Measurements from ENCODE around the gene PRDM12.

Gene PRDM12

GRCh38 chr9:130692321-130692720 lies 27.9 kb downstream of the PRDM12 start:
- DNase-seq: peak in 1 of 5 experiments; percentile 23

GRCh38 chr9:130693101-130693425 lies 28.7 kb downstream of the PRDM12 start:
- no peak for DNase-seq

- DNase-seq: peak; percentile 84 to 99 (median 98)
Observed at GRCh38 chr9:130693426-130694191, 29.2 kb downstream of the PRDM12 start, which contains the start of gene EXOSC2. Gene EXOSC2, plus strand, starts transcription at chr9:130693780. Its CDS starts 12 bp downstream, at chr9:130693792.

- peak in 1 of 5 experiments; percentile 54 for DNase-seq
Observed at GRCh38 chr9:130694205-130694604, 29.8 kb downstream of the PRDM12 start.

GRCh38 chr9:130696139-130696650 lies 31.8 kb downstream of the PRDM12 start:
- no peak for DNase-seq

GRCh38 chr9:130696996-130697395 lies 32.6 kb downstream of the PRDM12 start:
- no peak for DNase-seq

- no peak for DNase-seq
Observed at GRCh38 chr9:130698514-130698913, 34.1 kb downstream of the PRDM12 start.

GRCh38 chr9:130699047-130699446 lies 34.7 kb downstream of the PRDM12 start:
- no peak for DNase-seq

GRCh38 chr9:130701059-130702022 lies 36.9 kb downstream of the PRDM12 start:
- peak; percentile 38 to 59 (median 57) for DNase-seq

- no peak for DNase-seq
Observed at GRCh38 chr9:130703501-130703900, 39.1 kb downstream of the PRDM12 start.

GRCh38 chr9:130707225-130707976 lies 43.0 kb downstream of the PRDM12 start:
- DNase-seq: peak; percentile 42 to 70 (median 54)

- DNase-seq: no peak
Observed at GRCh38 chr9:130710822-130711352, 46.5 kb downstream of the PRDM12 start.

GRCh38 chr9:130711469-130711868 lies 47.1 kb downstream of the PRDM12 start:
- DNase-seq: no peak

GRCh38 chr9:130712564-130713285 lies 48.3 kb downstream of the PRDM12 start:
- DNase-seq: peak; percentile 84 to 98 (median 93)

- DNase-seq: peak in 2 of 5 experiments; percentile 7 to 33
Observed at GRCh38 chr9:130713286-130713960, 49.0 kb downstream of the PRDM12 start.

- DNase-seq: no peak
Observed at GRCh38 chr9:130714586-130715110, 50.3 kb downstream of the PRDM12 start.

GRCh38 chr9:130715270-130715669 lies 50.9 kb downstream of the PRDM12 start:
- no peak for DNase-seq

GRCh38 chr9:130718562-130718961 lies 54.2 kb downstream of the PRDM12 start:
- DNase-seq: no peak

- no peak for DNase-seq
Observed at GRCh38 chr9:130720762-130721161, 56.4 kb downstream of the PRDM12 start.

GRCh38 chr9:130728721-130729120 lies 64.3 kb downstream of the PRDM12 start:
- DNase-seq: no peak

- DNase-seq: no peak
Observed at GRCh38 chr9:130729145-130729544, 64.8 kb downstream of the PRDM12 start.
